H1 (cell line): Measurements from ENCODE around the gene BLOC1S1. TPM values are rescaled to one million over a fixed set of nuclear protein-coding genes. Genes with fewer than 3 reads are reported as not detected.

Experiments used
- CTCF ChIA-PET: fragments of 300-600 bp; sonication (Branson Sonifier 250); formaldehyde crosslinking; loops from one replicate; lab custom pipeline; 2021; ENCODE audit not compliant: partially characterized antibody; lab: Charles Lee
- POLR2A ChIA-PET: fragments of 300-600 bp; sonication (Branson Sonifier 250); formaldehyde crosslinking; loops from one replicate; lab custom pipeline; 2021; ENCODE audit warnings: inconsistent platforms; ENCODE audit not compliant: partially characterized antibody; lab: Charles Lee
- DNase-seq, 2 experiments: peaks; one replicate each; pipeline versions ENCODE4 v3.0.0 to v3.0.0-alpha.2; 2010 to 2022; ENCODE audit warnings: low spot score in 2 of 2, low read depth in 1 of 2, mixed read lengths in 1 of 2
- FAIRE-seq: peaks from 2 replicates; lab custom pipeline; 2011; peaks lifted over from hg19 to GRCh38; lab: Jason Lieb, UNC
- H2AFZ ChIP-seq: 2 replicates; pipeline ENCODE4 v1.8.1; 2012; ENCODE audit warnings: low read length, inconsistent platforms
- H2AK5ac ChIP-seq: 2 replicates; pipeline ENCODE4 v1.6.1; 2013; ENCODE audit warnings: low read depth, low read length
- H2BK120ac ChIP-seq: replicated peaks from 2 replicates; pipeline ENCODE3; 2013; ENCODE audit warnings: low read depth, low read length, inconsistent platforms
- H2BK12ac ChIP-seq: 2 replicates; pipeline ENCODE4 v1.6.1; 2013; ENCODE audit warnings: low read depth, low read length
- H2BK15ac ChIP-seq: 2 replicates; pipeline ENCODE4 v1.6.1; 2013; ENCODE audit warnings: low read length
- H2BK20ac ChIP-seq: 2 replicates; pipeline ENCODE4 v1.6.1; 2013; ENCODE audit warnings: low read length
- H2BK5ac ChIP-seq: 2 replicates; pipeline ENCODE4 v1.6.1; 2013; ENCODE audit warnings: low read depth, low read length
- H3K14ac ChIP-seq: 2 replicates; pipeline ENCODE4 v1.6.1; 2013; ENCODE audit warnings: inconsistent platforms; ENCODE audit not compliant: insufficient read length
- H3K18ac ChIP-seq: 2 replicates; pipeline ENCODE4 v1.6.1; 2013; ENCODE audit warnings: low read length; ENCODE audit errors: extremely low read depth
- H3K23ac ChIP-seq: 2 replicates; pipeline ENCODE4 v1.6.1; 2013; ENCODE audit warnings: inconsistent platforms; ENCODE audit not compliant: insufficient read length
- H3K23me2 ChIP-seq: 2 replicates; pipeline ENCODE4 v1.6.1; 2013; ENCODE audit warnings: low read depth, low read length
- H3K27ac ChIP-seq: 2 replicates; pipeline ENCODE4 v1.6.1; 2011; ENCODE audit warnings: low read depth, low read length, inconsistent platforms
- H3K27me3 ChIP-seq, 4 experiments: replicated peaks in 1 of 4; 1 replicate in 1 of 4; 2 replicates in 3 of 4; pipeline versions ENCODE4 v1.6.1 to v1.8.1; 2011 to 2013; ENCODE audit warnings: low read length in 3 of 4, mild to moderate bottlenecking in 3 of 4, inconsistent platforms in 2 of 4, mixed read lengths in 2 of 4, moderate library complexity in 1 of 4; ENCODE audit not compliant: control insufficient read depth in 3 of 4, insufficient read depth in 3 of 4; ENCODE audit errors: extremely low read depth in 1 of 4
- H3K36me3 ChIP-seq, 4 experiments: 2 replicates each; pipeline versions ENCODE4 v1.6.1 to v1.8.1; 2011 to 2013; ENCODE audit warnings: mild to moderate bottlenecking in 4 of 4, low read length in 3 of 4, moderate library complexity in 2 of 4, control low read depth in 1 of 4, inconsistent platforms in 1 of 4; ENCODE audit not compliant: insufficient read depth in 4 of 4, control insufficient read depth in 2 of 4
- H3K4ac ChIP-seq: replicated peaks from 2 replicates; pipeline ENCODE3; 2013; ENCODE audit warnings: low read length, low read depth, mixed read lengths, inconsistent platforms; ENCODE audit not compliant: insufficient read length
- H3K4me1 ChIP-seq, 4 experiments: replicated peaks in 1 of 4; 1 replicate in 1 of 4; 2 replicates in 3 of 4; pipeline versions ENCODE4 v1.6.1 to v1.8.1; 2011 to 2013; ENCODE audit warnings: low read length in 3 of 4, inconsistent platforms in 2 of 4, mixed read lengths in 1 of 4; ENCODE audit not compliant: insufficient read depth in 4 of 4, control insufficient read depth in 3 of 4
- H3K4me2 ChIP-seq, 2 experiments: 2 replicates each; pipeline versions ENCODE4 v1.6.1 to v1.8.1; 2011 to 2013; ENCODE audit warnings: low read depth in 2 of 2, low read length in 2 of 2, control low read depth in 1 of 2, inconsistent platforms in 1 of 2, mild to moderate bottlenecking in 1 of 2; ENCODE audit not compliant: insufficient read depth in 1 of 2
- H3K4me3 ChIP-seq, 4 experiments: fragments of 200-600, 300-600 bp in 1 of 4; sonication (generic), shearing (Covaris generic), sonication (Bioruptor Twin) in 1 of 4; 2 replicates each; pipeline versions ENCODE4 v1.5.1 to v1.8.1; 2011 to 2016; ENCODE audit warnings: low read length in 4 of 4, low read depth in 3 of 4, control low read depth in 2 of 4, inconsistent platforms in 2 of 4, mild to moderate bottlenecking in 2 of 4, mixed read lengths in 1 of 4, moderate library complexity in 1 of 4; ENCODE audit not compliant: insufficient read depth in 2 of 4; ENCODE audit errors: extremely low read depth in 1 of 4
- H3K56ac ChIP-seq: replicated peaks from 2 replicates; pipeline ENCODE3; 2013; ENCODE audit warnings: low read depth, mild to moderate bottlenecking, mixed read lengths, low read length, inconsistent platforms; ENCODE audit not compliant: insufficient read length
- H3K79me1 ChIP-seq: 2 replicates; pipeline ENCODE4 v1.6.1; 2013; ENCODE audit warnings: low read depth, low read length, control low read depth
- H3K79me2 ChIP-seq, 2 experiments: 2 replicates each; pipeline versions ENCODE4 v1.6.1 to v1.8.1; 2012 to 2013; ENCODE audit warnings: low read length in 2 of 2, mild to moderate bottlenecking in 2 of 2, inconsistent platforms in 1 of 2; ENCODE audit not compliant: insufficient read depth in 2 of 2, control insufficient read depth in 1 of 2
- H3K9ac ChIP-seq, 4 experiments: replicated peaks in 1 of 4; 1 replicate in 1 of 4; 2 replicates in 3 of 4; pipeline versions ENCODE4 v1.6.1 to v1.8.1; 2011 to 2013; ENCODE audit warnings: low read depth in 3 of 4, low read length in 3 of 4, control low read depth in 2 of 4, mild to moderate bottlenecking in 2 of 4, moderate library complexity in 2 of 4, inconsistent platforms in 1 of 4; ENCODE audit errors: extremely low read depth in 1 of 4
- H3K9me3 ChIP-seq, 2 experiments: 2 replicates each; pipeline versions ENCODE4 v1.6.1 to v1.8.1; 2012 to 2013; ENCODE audit warnings: mild to moderate bottlenecking in 2 of 2, moderate library complexity in 2 of 2, control low read depth in 1 of 2, inconsistent platforms in 1 of 2, low read depth in 1 of 2, low read length in 1 of 2, mixed read lengths in 1 of 2; ENCODE audit not compliant: insufficient read depth in 2 of 2
- H4K20me1 ChIP-seq, 2 experiments: replicated peaks in 1 of 2; 2 replicates each; pipeline versions ENCODE3 to v1.8.1; 2011 to 2013; ENCODE audit warnings: inconsistent platforms in 2 of 2, low read length in 2 of 2, mild to moderate bottlenecking in 1 of 2; ENCODE audit not compliant: insufficient read depth in 2 of 2, control insufficient read depth in 1 of 2
- H4K5ac ChIP-seq: 2 replicates; pipeline ENCODE4 v1.6.1; 2013; ENCODE audit warnings: low read length, low read depth, mixed read lengths, inconsistent platforms; ENCODE audit not compliant: insufficient read length
- H4K8ac ChIP-seq: 2 replicates; pipeline ENCODE4 v1.8.0; 2013; ENCODE audit warnings: mild to moderate bottlenecking, moderate library complexity, low read length, inconsistent platforms; ENCODE audit not compliant: insufficient read depth; ENCODE audit errors: extremely low read depth
- H4K91ac ChIP-seq: replicated peaks from 2 replicates; pipeline ENCODE3; 2013; ENCODE audit warnings: low read length, mixed read lengths, inconsistent platforms; ENCODE audit not compliant: insufficient read length
- ASH2L ChIP-seq: fragments of 200-600, 300-600 bp; sonication (generic); IDR thresholded peaks from one replicate; pipeline ENCODE4 v1.7.1; 2017; ENCODE audit warnings: low read length
- ATF2 ChIP-seq: IDR thresholded peaks from 2 replicates; pipeline ENCODE4 v1.6.1; 2012; ENCODE audit warnings: low read length, inconsistent platforms
- FOSL1 ChIP-seq: IDR thresholded peaks from 2 replicates; pipeline ENCODE4 v1.6.1; 2011; ENCODE audit warnings: mild to moderate bottlenecking, low read depth, low read length, moderate library complexity; ENCODE audit not compliant: insufficient read depth
- GTF2F1 ChIP-seq: IDR thresholded peaks from 2 replicates; pipeline ENCODE4 v1.6.1; 2012; ENCODE audit warnings: low read depth, low read length, improper control_type of control experiment, borderline replicate concordance
- JUND ChIP-seq: IDR thresholded peaks from 2 replicates; pipeline ENCODE4 v1.6.1; 2011; ENCODE audit warnings: mild to moderate bottlenecking, improper control_type of control experiment, low read length
- RAD21 ChIP-seq, 2 experiments: IDR thresholded peaks in 1 of 2; conservative IDR thresholded peaks in 1 of 2; 2 replicates each; pipeline ENCODE4 v1.6.1; 2011; ENCODE audit warnings: low read depth in 2 of 2, low read length in 2 of 2, improper control_type of control experiment in 1 of 2, inconsistent platforms in 1 of 2, mild to moderate bottlenecking in 1 of 2, moderate library complexity in 1 of 2
- SIN3A ChIP-seq, 2 experiments: IDR thresholded peaks in 1 of 2; conservative IDR thresholded peaks in 1 of 2; 2 replicates each; pipeline ENCODE4 v1.6.1; 2011 to 2012; ENCODE audit warnings: low read length in 2 of 2, improper control_type of control experiment in 1 of 2, low read depth in 1 of 2, mild to moderate bottlenecking in 1 of 2
- SP1 ChIP-seq: IDR thresholded peaks from 2 replicates; pipeline ENCODE4 v1.6.1; 2011; ENCODE audit warnings: low read depth, low read length
- SUZ12 ChIP-seq: fragments of 200-600 bp; sonication (generic); IDR thresholded peaks from 2 replicates; pipeline ENCODE4 v1.6.1; 2012; ENCODE audit warnings: mild to moderate bottlenecking, inconsistent platforms, low read length, moderate library complexity, mixed read lengths
- WGBS, 2 experiments: shearing (Covaris generic) in 1 of 2; methylation state at CpG; one replicate each; pipeline versions ENCODE4 v1.1.6 to v1.1.7; 2013 to 2015; ENCODE audit warnings: low lambda C conversion rate in 2 of 2, mixed read lengths in 2 of 2, inconsistent platforms in 1 of 2, low coverage in 1 of 2, missing lambda C conversion rate in 1 of 2; ENCODE audit not compliant: insufficient replicate concordance in 2 of 2, insufficient coverage in 1 of 2, insufficient read length in 1 of 2; ENCODE audit errors: extremely low coverage in 1 of 2, missing lambda C conversion rate in 1 of 2; 5-methylcytosine and 5-hydroxymethylcytosine counted together
- polyA plus RNA-seq, 7 experiments: library from polyadenylated mRNA; depleted of rRNA in 3 of 7; stranded (reverse) in 5 of 7; unstranded in 2 of 7; fragments of >200 nt in 5 of 7; fragments of 200-250 nt in 2 of 7; gene quantifications; 1 replicate in 5 of 7; 2 replicates in 1 of 7; 4 replicates in 1 of 7; pipeline versions ENCODE4 v1.2.1 to v1.2.3, GENCODE V29; 2011 to 2013; ENCODE audit warnings: missing spikeins in 2 of 7, mixed read lengths in 2 of 7
- total RNA-seq: library from RNA; stranded (reverse); fragmentation: NEBNext Ultra II Directional; extraction: Animal tissue kit (Norgen Biotek cat#: 25700); gene quantifications from 2 replicates; pipeline ENCODE4 v1.2.1, GENCODE V29; 2021
- TF ChIP-seq, protein P1 (sequence below): IDR thresholded peaks from 2 replicates; pipeline ENCODE4 v1.6.1; 2012; ENCODE audit warnings: inconsistent platforms

Gene BLOC1S1
- total and polyA plus RNA-seq, 2 of the 8 experiments (the other 6 are each of a cell fraction or from before 2014, with no cell fraction given) = 91.1 to 185 TPM

DNA sequence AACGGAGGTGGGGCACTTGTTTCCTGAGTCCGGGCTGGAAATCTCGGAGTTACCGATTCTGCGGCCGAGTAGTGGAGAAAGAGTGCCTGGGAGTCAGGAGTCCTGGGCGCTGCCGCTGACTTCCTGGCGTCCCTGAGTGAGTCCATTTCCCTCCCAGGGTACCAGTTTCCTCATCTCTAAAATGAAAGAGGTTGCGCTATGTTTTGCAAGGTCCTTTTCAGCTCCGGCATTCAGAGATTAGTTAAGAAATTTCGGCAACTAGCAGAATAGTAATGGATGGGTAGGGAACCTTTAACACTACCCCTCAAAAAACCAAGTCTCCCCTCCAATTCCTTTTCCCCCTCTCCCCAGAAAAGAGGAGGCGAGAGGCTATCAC is 724 bp downstream of the BLOC1S1 start:
- Histone ChIP-seq H3K9ac (peak overlapping the region; percentile 55 to 63 (median 60)), H3K27me3 (no peaks in the 10 kb centered on the region; a peak in 2 of 7 replicates), H4K8ac (no peak overlapping the region), H3K79me2 (peaks cover 0 to 9% of the 10 kb centered on the region in 2 experiments; a peak in 1 of 4 replicates), H2AK5ac (no peak overlapping the region), H2BK15ac (no peak overlapping the region; the same call in 1 of the 2 replicates), H4K20me1 (peaks cover 0 to 2% of the 10 kb centered on the region in 2 experiments), H3K79me1 (peaks cover 5% of the 10 kb centered on the region), H2AFZ (no peak overlapping the region), H2BK20ac (0 out of 2 replicates have a peak overlapping the region, but pooled peaks have one; percentile 32), H3K36me3 (0 out of 8 replicates have a peak, but pooled peaks cover 0 to 4% (median 0%) of the 10 kb centered on the region in 4 experiments), H3K14ac (no peak overlapping the region), H3K4me3 (peak overlapping the region; percentile 77 to 95 (median 87)), H3K56ac (no peak overlapping the region), H2BK12ac (peak overlapping the region; percentile 77; the same call in 1 of the 2 replicates), H3K4me2 (peak overlapping the region; percentile 87 to 89), H3K9me3 (no peaks in the 10 kb centered on the region), H2BK5ac (peak overlapping the region; percentile 76; the same call in 1 of the 2 replicates), H3K23me2 (peaks cover 12% of the 10 kb centered on the region), H3K27ac (peak overlapping the region; percentile 60), H3K4me1 (peaks cover 10 to 27% (median 19%) of the 10 kb centered on the region in 4 experiments), H3K4ac (no peak overlapping the region), H2BK120ac (no peak overlapping the region), H3K18ac (peak overlapping the region; percentile 95), H4K5ac (peak overlapping the region; percentile 7), H4K91ac (no peak overlapping the region), H3K23ac (no peak overlapping the region)
- DNase-seq (no peak), FAIRE-seq (no peak)
- ChIA-PET CTCF (interaction anchor here (0.5 to 11.1 kb wide), 8 partner anchors 10 to 362 kb away, joined by 3 to 229 read pairs (median 10); partner anchors contain the start of genes CD63 and ITGA7), POLR2A (interaction anchor here (0.9 to 8.3 kb wide), 10 partner anchors 8 to 126 kb away, joined by 3 to 103 read pairs (median 5); partner anchors contain the start of genes CD63, ITGA7 and MMP19)
- 4% methylated on average over 13 of the region's 13 CpGs; no CpG with 5 or more reads in 1 of the 2 experiments for WGBS, 2 experiments
- TF ChIP-seq SIN3A (conservative IDR thresholded peaks at IDR 0.05 in 1 of 2, IDR thresholded peaks at IDR 0.05 in 1 of 2; ENCODE audit: low read depth in 1 of 2, low read length in 2 of 2) (peak in 1 of 2 experiments; percentile 19; a peak in 1 of 4 replicates), ASH2L (no peak), ATF2 (no peak), RAD21 (IDR thresholded peaks at IDR 0.05 in 1 of 2, conservative IDR thresholded peaks at IDR 0.05 in 1 of 2; ENCODE audit: low read depth in 2 of 2, low read length in 2 of 2) (no peak), FOSL1 (no peak), SP1 (no peak), JUND (no peak), SUZ12 (no peak), GTF2F1 (no peak)
- TF ChIP-seq, protein P1, sequence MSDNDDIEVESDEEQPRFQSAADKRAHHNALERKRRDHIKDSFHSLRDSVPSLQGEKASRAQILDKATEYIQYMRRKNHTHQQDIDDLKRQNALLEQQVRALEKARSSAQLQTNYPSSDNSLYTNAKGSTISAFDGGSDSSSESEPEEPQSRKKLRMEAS = no peak
